ENCODE measurements around the gene TTC6.

Gene TTC6

DNA sequence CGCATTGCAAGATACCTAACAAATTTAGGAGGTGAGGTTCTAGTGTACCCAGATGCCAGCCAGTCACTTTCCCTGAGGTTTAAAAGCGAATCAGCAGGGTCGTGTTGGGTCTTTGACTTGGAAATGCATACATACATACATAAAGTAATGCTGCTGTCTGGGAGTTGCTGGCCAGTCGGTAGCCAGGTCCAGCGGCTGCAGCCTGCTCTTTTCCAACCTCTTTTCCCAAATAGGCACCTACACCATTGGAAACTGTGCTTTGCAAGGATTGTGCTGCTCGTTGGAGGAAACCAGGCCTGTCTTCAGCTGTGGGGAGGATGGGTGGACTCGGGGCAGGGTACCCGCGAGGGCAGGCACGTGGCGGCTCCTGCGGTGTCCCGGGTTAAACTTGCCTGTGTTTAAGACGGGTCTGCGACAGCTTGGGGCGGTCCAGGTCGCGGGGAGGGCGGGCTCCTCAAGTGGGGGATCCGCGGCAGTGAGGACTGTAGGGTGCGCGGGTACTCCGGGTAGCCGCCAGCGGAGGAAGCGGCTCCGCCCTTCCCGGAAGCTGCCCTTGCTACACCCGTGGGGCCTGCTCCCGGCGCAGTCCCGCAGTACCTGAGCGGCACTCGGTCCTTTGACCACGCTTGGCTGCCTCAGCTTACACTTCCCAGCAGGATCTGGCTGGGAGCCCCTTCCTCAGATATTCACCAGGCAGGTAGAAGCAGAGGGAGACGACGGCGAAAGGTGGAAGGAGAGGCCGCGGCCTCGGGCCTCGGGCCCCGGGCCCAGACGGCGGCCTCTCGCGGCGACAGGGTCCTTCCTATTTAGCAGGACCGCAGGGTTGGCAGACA is 2.7 kb downstream of the TTC6 start:
- DNase-seq, result no peak

DNA sequence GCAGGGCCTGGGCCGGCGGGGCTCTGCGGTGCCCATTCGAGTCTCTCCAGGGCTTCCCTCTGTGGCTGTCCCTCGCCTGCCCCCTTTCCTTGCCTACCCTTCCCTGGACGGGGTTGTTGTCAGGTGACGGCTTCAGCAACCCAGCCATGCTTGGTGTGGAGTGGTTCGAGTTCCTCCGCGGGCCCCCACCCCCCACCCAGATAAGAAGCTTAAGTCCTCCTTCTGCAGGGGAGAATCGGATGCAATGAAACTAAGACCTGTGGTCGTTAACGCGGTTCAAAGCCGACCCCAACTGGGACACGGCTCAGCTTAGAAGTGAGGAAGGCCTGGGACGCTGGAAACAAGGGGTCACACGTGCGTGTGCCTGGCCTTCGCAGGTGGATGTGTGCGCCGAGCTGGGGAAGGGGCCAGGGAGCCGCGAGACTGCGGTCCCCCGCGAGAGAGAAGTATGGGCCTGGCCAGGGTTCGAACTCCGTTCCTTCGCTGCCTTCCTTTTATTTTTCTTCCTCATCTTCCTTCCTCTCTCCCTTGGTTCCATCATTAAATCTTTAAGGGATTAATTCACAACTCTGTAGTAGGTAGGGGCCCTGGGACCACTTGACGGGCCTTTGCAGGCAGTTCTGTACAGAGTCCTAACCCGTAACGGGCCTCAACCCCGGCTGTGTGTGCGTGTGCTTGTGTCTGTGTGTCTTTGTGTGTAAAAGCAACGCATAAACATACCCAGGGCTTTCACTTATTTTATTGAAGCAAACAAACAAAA is 3.5 kb downstream of the TTC6 start:
- DNase-seq, result no peak

DNA sequence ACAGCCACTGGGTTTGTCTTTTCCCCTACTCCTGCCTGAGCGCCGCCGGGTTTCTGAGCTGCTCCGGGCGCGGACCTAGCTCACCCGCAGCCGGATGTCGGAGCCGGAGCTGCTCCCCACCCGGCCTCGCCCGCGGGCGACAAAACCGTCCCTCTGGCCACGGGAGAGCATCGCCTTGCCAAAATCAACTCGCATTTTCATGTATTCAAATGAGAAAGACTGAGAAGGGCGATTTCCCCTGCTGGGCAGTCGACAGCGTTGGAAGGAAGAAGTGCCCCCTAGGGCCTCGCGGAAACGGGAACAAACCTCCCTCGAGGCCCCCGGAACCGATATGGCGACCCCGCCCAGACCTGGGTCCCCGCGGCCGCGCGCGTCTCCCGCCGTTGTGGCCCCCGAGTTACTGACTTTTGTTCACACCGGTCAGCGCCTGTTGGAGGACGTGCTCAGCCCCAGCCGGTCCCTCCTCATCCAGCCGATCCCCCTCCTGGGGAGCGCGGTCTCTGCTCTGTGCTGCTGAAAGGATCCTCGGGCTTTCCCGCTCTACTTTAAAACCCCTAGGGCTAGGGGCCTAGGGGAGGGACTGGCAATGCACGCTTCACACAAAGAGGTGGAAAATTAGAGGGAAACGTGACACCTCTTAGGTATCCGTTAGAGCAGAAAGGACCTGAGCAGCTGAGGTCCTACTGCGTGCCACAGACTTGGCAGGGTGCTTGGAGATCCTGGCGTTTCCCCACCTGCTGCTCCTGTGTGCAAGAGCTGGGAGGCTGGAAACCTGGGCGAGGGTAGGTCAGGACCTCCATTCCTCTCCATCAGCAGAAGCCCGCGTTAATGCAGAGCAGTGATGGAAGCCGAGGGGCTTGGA is 4.3 kb downstream of the TTC6 start:
- DNase-seq, result no peak

DNA sequence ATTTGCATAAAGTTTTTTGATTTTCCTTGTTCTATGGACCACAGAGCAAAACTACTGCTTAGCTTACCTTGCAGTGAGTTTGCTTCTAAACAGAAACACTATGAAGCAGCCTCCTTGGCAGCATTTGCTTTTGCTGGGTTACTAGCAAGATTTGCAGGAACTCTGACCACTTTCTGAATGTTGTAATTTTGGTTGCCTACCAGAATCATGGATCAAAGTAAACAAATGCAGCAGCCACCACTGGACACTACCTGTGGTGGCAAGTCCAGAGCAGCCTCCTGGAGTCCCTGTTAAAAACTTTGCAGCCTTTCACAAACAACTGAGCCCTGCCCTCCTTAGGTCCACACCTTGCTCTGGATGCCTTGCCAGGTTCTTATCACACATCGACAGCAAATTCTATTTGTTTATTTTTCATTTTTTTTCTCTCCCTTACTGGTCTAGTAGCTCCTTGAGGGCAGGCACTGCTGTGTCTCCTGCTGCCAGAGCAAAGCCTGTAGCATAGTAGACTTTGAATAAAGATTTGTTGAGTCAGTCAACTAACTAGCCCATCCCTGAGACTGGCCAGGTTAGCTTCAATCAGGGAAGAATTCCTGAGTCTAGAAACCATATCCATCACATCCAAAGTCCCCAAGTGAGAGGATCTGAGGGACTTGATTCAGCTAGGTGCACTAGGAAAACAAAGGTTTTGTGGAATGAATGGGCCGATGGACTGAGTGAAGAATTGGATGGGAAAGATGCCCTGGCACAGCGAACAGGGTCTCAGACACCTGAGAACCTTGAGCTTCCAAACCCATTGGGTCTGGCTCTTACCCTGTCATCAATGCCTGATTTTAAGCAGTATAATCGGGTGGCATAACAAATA is 5.7 kb downstream of the TTC6 start:
- DNase-seq, result no peak

DNA sequence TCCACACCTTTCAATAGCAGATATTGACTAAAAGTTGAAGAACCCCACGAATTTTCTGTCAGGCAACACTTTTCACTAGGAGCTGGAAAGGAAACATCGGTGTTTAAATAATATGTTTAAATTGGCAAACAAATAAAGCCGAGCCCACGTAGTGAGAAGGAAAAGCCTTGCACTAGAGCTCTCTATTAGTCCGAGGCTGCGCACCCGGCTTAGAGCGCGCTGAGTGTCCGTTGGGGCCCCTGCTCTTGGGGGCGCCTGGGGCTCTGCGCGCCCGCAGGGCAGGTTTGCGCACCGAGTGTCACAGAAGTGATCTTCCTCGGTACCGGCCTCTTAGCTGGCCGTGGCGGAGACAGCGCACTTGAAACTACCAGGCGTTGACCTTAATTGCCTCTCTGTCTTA is 6.4 kb downstream of the TTC6 start:
- DNase-seq, result no peak

DNA sequence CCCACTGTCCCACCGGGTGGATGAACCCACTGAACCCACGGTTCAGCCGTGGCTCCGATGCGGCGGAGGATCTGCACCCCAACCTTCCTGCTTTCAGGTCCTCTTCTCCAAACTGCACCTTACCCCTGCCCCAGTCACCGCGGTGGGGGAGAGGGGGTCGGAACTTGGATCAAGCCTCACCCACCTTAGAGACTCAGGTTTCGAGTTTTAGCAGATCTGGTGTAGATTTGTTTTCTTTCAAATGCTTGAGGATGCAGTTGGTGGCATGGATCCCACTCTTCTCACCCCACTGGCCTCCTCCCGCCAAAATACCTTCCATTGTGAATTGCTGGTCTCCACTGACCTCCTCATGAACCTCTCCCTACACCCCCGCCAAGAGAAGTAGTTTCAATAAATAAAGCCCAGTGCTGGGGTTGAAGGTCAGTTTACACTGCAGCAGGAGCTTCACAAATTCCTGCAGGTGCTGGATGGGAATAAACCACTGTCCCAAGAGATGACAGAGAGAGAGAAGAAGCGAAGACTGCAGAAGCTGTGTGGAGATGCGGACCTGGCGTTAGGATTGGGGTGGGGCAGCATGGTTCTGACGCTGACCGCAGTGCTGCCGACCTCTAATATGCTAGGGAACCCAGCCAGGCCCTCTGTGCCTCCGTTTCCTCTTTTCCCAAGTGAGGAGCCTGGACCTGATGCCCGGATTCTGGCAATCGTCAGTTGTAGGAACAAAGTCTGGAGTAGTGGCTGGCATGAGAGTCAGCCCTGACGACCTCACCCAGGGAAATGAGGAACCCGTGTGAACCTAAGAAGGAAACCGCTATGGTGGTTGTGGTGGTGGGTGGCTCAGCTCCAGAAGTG is 7.4 kb downstream of the TTC6 start:
- DNase-seq, result no peak

DNA sequence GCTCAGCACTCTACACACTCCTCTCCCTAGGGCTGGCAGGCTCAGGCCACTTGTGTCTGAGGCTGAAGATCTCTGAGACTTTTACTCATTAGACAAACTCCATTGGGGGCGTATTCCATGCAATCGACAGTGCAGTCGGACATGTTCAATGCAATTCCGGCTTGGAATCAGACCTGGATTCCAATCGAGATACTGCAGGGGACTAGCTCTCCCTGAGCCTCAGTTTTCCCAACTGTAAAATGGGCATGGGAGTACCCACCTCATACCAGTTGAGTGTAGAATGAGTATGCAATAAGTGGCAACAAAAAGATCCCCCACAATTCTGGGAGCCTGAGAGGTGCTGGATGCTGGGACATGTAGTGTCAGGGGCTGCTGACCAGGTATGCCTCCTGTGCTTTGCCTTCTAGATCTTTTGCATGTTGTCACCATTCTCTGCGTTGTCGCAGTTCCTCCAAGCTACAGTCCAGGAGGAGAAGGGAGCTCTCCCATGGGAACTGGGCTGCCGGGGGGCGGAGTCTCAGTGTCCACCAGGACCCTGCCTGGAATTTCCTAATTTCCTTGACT is 8.3 kb downstream of the TTC6 start:
- no peak for DNase-seq

DNA sequence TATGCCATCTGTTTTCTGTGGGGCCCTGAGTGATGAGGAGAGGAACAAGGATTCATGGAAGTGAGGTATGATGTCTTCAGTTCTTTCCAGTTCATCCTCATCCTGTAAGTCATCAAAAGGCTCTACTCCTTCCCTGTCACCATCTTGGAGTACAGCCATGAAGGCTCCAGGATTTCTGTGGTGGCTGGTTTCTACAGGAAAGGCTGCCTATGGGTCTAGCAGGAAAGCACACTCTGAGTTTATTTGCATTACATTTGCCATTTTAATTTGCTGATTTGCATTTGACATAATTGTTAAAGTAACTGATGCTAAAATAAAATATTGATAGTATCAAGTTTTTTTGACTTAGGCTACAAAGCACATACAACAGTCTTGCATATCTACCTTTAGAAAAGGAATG is 11.2 kb downstream of the TTC6 start:
- DNase-seq, result no peak

DNA sequence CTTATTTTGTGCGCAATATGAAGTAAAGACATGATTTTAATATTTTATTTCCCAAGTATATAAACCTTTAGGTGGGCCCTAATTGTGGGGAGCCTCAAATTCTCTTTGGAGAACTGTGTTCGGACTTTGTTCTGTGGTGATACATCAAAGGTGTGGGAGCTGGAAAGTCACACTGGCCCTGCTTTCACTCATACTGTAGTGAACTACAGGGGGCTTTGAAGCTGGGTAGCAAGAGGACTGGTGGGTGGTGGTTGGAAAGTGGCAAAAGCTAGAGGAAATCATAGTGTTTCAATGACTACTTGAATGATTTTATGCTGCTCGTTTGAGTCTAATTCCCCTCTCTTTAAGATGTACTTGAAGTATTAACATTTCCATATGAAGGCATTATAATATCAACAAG is 13.2 kb downstream of the TTC6 start:
- DNase-seq, result no peak

DNA sequence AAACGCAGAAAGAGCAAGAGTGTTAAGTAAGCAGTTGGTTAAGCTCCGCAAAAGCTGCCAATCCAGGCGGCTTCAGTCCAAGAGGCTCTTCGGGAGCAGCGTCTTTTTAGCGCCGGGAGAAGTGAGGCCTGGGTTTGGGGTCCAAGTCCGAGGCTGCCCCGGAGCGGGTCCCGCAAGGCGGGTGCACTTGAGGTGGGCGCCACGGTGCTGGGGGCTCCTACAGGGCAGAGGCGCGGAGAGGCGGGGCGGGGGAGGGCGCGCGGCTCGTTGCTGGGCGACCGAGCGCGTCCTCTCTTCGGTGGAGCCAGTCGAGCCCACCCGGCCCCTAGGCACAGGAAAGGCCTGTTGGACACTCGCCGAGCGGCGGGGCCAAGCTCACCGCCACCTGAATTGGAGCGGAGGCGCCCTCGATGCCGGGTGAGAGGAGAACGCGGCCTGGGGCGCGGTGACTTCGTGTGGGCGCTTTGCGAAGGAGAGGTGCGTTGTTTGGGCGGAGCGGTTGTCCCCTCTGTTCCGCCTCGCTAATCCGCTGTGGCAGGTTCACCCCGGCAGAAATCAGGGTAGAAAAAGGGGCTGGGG is 15.6 kb downstream of the TTC6 start:
- DNase-seq, result no peak

DNA sequence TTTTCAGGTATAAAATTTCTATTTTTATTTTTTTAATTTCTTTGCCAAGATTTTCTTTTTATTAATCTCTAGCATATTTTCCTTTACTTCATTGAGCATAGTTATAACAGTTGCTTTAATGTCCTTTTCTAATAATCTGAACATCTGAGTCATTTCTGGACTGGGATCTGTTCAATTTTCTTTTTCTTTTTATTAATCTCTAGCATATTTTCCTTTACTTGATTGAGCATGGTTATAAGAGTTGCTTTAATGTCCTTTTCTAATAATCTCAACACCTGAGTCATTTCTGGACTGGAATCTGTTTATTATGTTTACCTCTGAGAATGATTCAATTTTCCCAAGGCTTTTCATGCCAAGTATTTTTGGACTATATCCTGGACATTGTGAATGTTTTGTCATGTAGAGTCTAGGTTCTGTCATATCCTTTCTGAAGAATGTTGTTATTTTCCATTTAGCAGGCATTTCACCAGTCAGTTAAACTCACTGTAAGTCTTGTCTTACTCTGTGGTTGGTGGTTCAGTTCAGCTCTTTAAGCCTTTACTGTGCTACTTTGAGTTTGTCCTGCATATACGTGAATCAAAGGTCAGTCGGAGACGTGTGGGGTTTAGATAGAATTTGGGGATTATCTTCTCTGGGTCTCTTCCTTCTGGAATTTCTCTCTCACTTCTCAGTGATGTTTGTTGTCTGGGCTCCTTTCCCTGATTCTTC is 20.3 kb downstream of the TTC6 start:
- no peak for DNase-seq

DNA sequence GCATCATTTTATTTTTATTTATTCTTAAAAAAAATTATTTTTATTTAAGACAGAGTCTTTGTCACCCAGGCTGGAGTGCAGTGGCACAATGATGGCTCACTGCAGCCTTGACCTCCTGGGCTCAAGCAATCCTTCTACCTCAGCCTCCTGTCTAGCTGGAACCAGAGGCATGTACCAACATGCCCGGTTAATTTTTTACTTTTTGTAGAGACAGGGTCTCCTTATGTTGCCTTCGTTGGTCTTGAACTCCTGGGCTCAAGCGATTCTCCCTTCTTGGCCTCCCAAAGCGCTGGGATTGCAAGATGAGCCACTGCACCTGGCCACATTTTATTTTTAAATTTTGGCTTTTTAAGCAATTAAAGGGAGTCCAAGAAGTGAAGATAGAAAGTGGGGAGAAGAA is 21.4 kb downstream of the TTC6 start:
- DNase-seq, result no peak

DNA sequence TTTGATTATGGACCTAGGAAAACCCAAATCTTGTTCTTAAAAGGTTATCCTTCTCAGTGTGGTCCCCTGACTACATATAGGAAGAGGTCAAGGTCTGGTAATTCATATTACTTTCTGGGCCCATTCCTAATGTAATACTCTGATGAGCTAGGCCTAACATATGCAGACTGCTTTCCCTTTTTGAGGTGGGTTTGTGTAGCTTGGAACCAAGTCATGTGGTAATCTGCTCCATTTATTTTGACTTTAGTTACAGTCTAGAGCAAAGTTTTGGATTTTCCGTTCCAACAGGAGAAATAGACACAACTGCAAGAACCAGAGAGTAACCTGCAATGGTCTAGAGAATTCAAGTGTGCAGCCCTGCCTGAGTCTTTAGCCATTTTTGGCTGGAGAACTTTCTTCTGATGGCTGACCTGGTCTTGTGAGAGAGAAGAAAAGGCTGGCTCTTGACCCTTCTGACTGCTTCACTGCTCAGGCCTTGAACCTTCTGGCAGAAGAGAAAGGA is 22.5 kb downstream of the TTC6 start:
- DNase-seq, result no peak

DNA sequence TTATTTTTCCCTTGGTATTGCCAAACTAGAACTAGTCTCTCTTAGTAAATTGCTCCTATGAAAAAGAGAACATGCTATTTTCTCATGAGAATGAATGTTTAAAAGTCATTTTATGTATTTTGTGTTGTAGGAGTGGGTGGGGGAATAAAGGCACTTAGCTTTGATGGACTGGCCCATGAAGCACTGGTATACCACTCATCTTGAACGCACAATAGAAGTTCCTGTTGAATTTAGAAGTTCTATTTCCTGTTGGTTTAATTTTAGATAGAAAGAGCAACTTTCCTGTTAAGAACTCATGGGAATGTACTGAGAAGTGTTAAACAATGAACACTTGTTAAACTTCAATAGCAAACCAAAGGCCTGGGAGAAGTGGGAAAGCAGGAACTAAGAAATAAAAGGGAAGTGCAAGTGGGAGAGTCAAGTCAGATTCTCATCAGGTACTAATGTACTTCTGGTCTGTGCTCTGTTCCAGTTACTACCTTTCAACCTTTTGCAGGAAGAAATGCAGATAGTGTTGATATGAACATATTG is 23.1 kb downstream of the TTC6 start:
- no peak for DNase-seq

DNA sequence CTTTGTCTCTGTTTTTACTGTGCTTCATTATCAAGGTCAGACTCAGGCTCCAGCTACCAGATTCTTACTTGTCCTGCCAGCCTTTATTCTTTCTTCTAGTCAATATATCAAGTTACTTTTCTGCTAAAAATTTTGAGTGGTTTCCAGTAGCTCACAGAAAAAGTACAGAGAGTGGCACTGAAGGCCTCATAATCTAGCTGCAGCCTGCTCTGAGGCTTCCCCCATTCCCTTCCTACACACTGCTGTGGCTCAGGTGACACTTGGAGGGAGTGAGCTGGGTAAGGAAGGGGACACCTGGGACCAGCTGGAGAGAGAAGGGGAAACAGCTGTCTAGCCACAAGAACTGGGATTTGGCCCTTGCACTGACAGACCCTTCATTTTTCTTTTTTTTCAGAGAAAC is 25.4 kb downstream of the TTC6 start:
- no peak for DNase-seq

DNA sequence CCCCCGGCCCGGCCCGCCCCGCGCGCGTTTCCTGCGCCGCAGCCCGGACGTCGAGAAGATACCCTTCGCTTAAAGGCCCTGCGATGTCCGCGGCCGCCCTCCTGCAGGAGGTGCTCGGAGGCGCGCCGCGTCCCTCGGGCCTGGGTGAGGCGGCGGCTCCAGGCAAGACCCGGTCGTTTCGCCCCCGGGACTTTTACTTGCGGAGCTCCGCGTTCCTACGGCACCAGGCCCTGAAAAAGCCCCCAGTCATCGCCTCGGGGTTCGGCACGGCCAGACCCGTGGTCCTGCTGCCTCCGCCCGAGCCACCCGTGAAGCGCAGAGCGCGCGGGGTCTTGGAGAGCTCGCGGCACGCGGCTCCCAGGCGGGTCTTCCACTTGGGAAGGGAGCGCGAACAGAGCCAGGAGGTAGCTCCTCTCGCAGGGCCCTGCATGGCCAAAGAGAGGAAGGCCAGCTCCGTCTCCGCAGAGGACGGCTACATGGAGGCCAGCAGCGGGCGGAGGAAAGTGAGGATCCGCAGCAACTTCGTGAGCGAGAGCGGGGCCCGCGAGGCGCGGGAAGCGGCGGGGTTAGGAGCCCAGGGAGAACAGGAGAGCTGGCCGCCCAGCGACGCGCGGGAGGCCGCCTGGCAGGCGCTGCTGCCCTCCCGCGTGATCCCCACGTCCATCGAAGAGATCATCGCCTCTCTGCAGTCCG is 26.9 kb downstream of the TTC6 start:
- DNase-seq, result no peak

DNA sequence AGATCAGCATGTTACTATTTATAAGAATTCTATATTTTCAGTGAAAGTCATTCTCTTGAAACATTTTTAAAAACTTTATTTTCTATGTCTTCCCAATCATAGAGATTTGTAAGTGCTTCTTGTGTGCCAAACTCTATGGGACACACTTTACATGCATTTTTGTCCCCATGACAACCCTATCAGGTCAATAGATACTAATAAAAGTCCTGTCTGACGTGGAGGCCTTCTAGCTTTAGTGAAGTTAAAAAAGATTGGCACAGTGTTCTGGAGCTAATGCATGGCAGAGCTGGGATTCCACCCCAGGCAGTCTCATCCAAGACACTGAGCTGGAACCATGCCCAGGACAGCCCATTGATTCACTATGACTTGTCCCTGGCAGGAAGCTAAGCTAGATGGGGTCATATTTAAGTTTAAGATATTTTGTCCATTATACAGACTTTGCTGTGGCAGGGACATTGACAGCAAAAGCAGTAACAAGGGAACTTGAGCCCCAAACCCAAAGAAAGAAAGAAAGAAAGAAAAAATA is 28.1 kb downstream of the TTC6 start:
- no peak for DNase-seq

DNA sequence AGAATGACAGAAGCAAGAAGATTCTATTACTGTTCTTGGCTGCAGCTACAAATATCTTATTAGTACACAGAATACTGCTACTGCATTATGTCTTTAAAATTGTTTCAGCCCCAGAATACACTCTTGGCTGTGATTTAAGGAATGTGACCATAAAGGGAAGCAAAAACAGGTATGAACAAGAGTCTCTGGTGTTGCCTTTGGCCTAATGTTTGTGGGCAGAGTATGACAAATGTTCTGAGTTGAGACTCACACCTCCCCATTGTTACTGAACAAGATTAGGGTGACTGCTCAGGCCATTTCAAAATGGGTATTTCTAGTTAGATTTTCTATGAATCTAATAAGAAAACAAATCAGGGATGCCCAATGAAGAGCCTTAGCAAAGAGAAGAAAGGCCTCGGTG is 28.5 kb downstream of the TTC6 start:
- DNase-seq, result no peak
